Right lobe of liver (tissue), 6 donors: ENCODE results near the gene CBX2. TPM values are rescaled to one million over a fixed set of nuclear protein-coding genes. Genes with fewer than 3 reads are reported as not detected.

ENCODE experiments used
- ATAC-seq, 4 donors: fragments of 200-7000 bp; cut with Tn5 transposase; one replicate each; pipeline ENCODE4 v1.9.1; 2020; ENCODE audit warnings: mild to moderate bottlenecking in 4 of 4, moderate library complexity in 4 of 4
- DNase-seq, 3 donors: peaks; one replicate each; pipeline ENCODE4 v3.0.0-alpha.2; 2020
- H3K27ac ChIP-seq, 3 donors: fragments of 200-600 bp; one replicate each; pipeline ENCODE4 v1.8.0; 2022
- H3K27me3 ChIP-seq, 2 donors: fragments of 200-600 bp; one replicate each; pipeline ENCODE4 v1.8.0; 2022
- H3K36me3 ChIP-seq, 4 donors: fragments of 200-600 bp; sonication (generic) in 1 of 4; one replicate each; pipeline versions ENCODE4 v1.5.1 to v1.8.0; 2017 to 2022; ENCODE audit warnings: control low read depth in 1 of 4
- H3K4me1 ChIP-seq, 4 donors: fragments of 200-600 bp; sonication (generic) in 1 of 4; one replicate each; pipeline versions ENCODE4 v1.5.1 to v1.8.0; 2017 to 2022; ENCODE audit warnings: control low read depth in 1 of 4
- H3K4me3 ChIP-seq, 3 donors: fragments of 200-600 bp; one replicate each; pipeline ENCODE4 v1.8.0; 2022
- H3K9me3 ChIP-seq, 4 donors: fragments of 200-600 bp; sonication (generic) in 1 of 4; one replicate each; pipeline versions ENCODE4 v1.5.1 to v1.8.0; 2017 to 2022; ENCODE audit warnings: control low read depth in 1 of 4
- POLR2A ChIP-seq: fragments of 450-650 bp; IDR thresholded peaks from one replicate; pipeline ENCODE4 v1.6.1; 2017; ENCODE audit warnings: antibody characterized with exemption, mild to moderate bottlenecking
- WGBS: methylation state at CpG from one replicate; pipeline ENCODE4 v1.1.6; 2018; ENCODE audit warnings: low coverage, low lambda C conversion rate; ENCODE audit not compliant: insufficient coverage; ENCODE audit errors: missing lambda C conversion rate; 5-methylcytosine and 5-hydroxymethylcytosine counted together
- intact Hi-C, 2 donors: fragments of 100-400 bp; cut with DNase I; formaldehyde crosslinking; loops; one replicate each; pipeline versions ENCODE4 v1.11.2 to v1.14.1; 2022
- total RNA-seq, 6 experiments: library from RNA; depleted of rRNA in 2 of 6; stranded (reverse); fragments of >200 nt in 2 of 6; fragmentation: NEBNext Ultra II Directional in 3 of 6; extraction: Animal tissue kit (Norgen Biotek cat#: 25700) in 3 of 6; gene quantifications; one replicate each; pipeline versions ENCODE4 v1.1.0 to v1.2.4, GENCODE V29; 2016 to 2023
- TF ChIP-seq, protein P1 (sequence below), 4 donors: fragments of 200-600 bp in 3 of 4; fragments of 450-650 bp in 1 of 4; IDR thresholded peaks; one replicate each; pipeline versions ENCODE4 v1.5.1 to v1.8.0; 2016 to 2022; ENCODE audit warnings: antibody characterized with exemption in 4 of 4, mild to moderate bottlenecking in 2 of 4
- donor health status: DM: no; HTN: yes; CAD: no.
- donor health status: DM: no; HTN: no; CAD: no.
- donor health status: DM: no; HTN: no; CAD: no.
- donor health status: DM: no; HTN: yes; CAD: no.
- donor health status: DM: no; HTN: yes; CAD: no.

CBX2 gene
- total RNA-seq, 6 experiments from 2014 or later, result 0.33 to 3.5 (median 1.1) TPM

DNA sequence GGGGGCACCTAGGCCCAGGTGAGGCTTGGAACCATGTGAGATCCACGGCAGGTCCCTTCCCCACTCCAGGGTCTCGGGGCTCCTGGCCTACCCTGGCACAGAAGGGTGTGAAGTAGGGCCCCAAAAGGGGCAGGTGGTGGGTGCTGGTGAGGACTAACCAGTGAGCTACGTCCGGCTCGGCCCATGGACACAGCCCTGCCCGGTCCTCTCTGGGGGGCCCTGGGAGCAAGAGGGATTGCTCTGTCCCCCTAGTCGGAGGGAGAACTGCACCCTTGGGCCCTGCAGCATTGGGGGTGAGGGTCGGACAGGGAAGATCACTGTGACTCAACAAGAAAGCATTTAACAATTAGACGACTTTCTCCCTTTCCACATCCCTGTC is 44.3 kb upstream of the CBX2 start:
- DNase-seq (no peak), ATAC-seq (no peak)
- Histone ChIP-seq H3K4me1 (peaks cover 0 to 24% (median 12%) of the 10 kb centered on the region in 4 donors), H3K9me3 (no peaks in the 10 kb centered on the region), H3K36me3 (no peaks in the 10 kb centered on the region), H3K27ac (peak overlapping the region; percentile 36 to 71 (median 68)), H3K4me3 (peak overlapping the region; percentile 32 to 50 (median 49)), H3K27me3 (no peaks in the 10 kb centered on the region)
- no peak for TF ChIP-seq POLR2A
- TF ChIP-seq, protein P1, sequence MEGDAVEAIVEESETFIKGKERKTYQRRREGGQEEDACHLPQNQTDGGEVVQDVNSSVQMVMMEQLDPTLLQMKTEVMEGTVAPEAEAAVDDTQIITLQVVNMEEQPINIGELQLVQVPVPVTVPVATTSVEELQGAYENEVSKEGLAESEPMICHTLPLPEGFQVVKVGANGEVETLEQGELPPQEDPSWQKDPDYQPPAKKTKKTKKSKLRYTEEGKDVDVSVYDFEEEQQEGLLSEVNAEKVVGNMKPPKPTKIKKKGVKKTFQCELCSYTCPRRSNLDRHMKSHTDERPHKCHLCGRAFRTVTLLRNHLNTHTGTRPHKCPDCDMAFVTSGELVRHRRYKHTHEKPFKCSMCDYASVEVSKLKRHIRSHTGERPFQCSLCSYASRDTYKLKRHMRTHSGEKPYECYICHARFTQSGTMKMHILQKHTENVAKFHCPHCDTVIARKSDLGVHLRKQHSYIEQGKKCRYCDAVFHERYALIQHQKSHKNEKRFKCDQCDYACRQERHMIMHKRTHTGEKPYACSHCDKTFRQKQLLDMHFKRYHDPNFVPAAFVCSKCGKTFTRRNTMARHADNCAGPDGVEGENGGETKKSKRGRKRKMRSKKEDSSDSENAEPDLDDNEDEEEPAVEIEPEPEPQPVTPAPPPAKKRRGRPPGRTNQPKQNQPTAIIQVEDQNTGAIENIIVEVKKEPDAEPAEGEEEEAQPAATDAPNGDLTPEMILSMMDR (IDR thresholded peaks at IDR 0.05), result no peak
- 80% methylated on average over 1 of the region's 9 CpGs for WGBS
- intact Hi-C loops, result no loop called here

DNA sequence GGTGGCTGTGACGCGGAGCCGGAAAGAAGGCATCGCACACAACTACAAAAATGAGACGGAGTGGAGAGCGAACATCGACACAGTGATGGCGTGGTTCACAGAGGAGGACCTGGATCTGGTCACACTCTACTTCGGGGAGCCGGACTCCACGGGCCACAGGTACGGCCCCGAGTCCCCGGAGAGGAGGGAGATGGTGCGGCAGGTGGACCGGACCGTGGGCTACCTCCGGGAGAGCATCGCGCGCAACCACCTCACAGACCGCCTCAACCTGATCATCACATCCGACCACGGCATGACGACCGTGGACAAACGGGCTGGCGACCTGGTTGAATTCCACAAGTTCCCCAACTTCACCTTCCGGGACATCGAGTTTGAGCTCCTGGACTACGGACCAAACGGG is 42.9 kb upstream of the CBX2 start:
- 100% methylated on average over 3 of the region's 32 CpGs for WGBS
- H3K27ac ChIP-seq, result no peak overlapping the region
- H3K36me3 ChIP-seq, result no peaks in the 10 kb centered on the region
- no peaks in the 10 kb centered on the region for H3K27me3 ChIP-seq
- no peaks in the 10 kb centered on the region for H3K9me3 ChIP-seq
- no peak for TF ChIP-seq POLR2A
- TF ChIP-seq, protein P1 (IDR thresholded peaks at IDR 0.05), result no peak
- DNase-seq, result no peak
- intact Hi-C loops, result no loop called here
- no peak for ATAC-seq
- H3K4me1 ChIP-seq, result peaks cover 0 to 24% (median 12%) of the 10 kb centered on the region in 4 donors
- no peak overlapping the region for H3K4me3 ChIP-seq

DNA sequence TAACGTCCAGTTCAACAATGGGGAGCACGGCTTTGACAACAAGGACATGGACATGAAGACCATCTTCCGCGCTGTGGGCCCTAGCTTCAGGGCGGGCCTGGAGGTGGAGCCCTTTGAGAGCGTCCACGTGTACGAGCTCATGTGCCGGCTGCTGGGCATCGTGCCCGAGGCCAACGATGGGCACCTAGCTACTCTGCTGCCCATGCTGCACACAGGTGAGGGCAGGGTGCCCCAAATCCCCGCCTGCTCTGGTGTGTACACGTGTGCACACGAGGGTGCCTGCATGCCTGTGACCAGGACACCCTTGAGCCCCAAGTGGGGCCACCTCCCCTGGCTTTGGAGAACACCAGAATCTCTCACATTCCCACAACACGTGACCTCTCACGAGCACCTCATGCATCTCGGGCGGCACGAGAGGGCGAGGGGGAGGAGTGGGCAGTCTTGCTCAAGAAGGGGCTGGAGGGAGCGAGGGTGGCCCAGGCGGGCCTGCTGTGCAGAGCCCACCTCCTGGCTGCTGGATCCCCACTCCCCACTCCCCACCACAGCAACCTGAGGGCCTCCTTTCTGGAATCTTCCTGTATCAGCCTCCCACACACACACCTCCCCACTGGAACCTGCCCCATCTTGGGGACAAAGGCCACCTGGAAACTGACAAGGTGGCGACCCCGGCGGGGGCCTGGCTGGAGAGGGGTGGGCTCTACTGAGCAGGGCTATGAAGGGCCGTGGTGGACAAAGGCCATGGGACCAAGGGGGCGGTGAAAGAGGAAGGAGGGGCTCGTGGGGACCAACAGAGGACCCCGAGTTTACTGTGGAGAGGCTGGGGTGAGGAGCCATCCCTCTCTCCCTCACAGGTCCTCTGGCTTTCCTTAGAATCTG is 40.7 kb upstream of the CBX2 start:
- ATAC-seq (no peak), DNase-seq (no peak)
- intact Hi-C loops, result no loop called here
- no peaks in the 10 kb centered on the region for H3K9me3 ChIP-seq
- peaks cover 0 to 20% (median 9%) of the 10 kb centered on the region in 4 donors for H3K4me1 ChIP-seq
- 86% methylated on average over 5 of the region's 30 CpGs for WGBS
- no peak for TF ChIP-seq POLR2A
- TF ChIP-seq, protein P1 (IDR thresholded peaks at IDR 0.05), result no peak
- H3K36me3 ChIP-seq, result no peaks in the 10 kb centered on the region
- no peaks in the 10 kb centered on the region for H3K27me3 ChIP-seq
- no peak overlapping the region for H3K27ac ChIP-seq
- H3K4me3 ChIP-seq, result no peak overlapping the region

DNA sequence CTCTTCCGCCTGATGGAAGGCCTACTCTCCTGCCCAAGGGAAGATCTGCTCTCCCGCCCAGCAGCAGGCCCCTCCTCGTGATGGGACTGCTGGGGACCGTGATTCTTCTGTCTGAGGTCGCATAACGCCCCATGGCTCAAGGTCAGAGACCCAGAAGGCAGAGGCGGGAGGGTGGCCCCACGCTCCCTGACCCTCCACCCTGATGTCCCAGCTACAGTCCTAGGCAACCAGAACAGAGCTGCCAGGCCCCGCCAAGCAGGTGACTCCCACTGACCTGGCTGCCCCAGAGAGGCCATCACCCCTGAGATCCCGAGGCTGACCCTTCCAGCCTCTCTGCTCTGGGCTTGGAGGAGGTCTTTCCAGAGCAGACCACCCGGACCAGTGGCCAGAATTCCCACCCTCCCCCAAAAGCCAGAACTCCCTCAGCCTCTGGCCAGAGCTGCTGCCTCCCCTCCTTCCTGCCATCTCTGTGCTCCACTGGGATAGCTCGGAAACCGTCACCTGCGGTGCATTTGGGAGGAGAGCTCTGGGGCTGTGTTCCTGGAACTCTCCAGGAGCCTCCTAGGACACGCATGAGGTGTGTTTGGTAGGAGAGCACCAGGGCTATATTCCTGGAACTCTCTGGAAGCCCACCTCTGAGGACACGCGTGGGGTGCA is 39.9 kb upstream of the CBX2 start:
- 85% methylated on average over 5 of the region's 17 CpGs for WGBS
- intact Hi-C loops, result no loop called here
- no peaks in the 10 kb centered on the region for H3K36me3 ChIP-seq

More for the DNA sequence above, 39.9 kb upstream of the CBX2 start:
- no peak overlapping the region for H3K4me3 ChIP-seq
- H3K27ac ChIP-seq, result no peak overlapping the region
- DNase-seq (no peak), ATAC-seq (no peak)
- H3K9me3 ChIP-seq, result no peaks in the 10 kb centered on the region
- TF ChIP-seq, protein P1 (IDR thresholded peaks at IDR 0.05), result no peak
- TF ChIP-seq POLR2A, result no peak
- H3K27me3 ChIP-seq, result no peaks in the 10 kb centered on the region
- H3K4me1 ChIP-seq, result peaks cover 0 to 14% (median 7%) of the 10 kb centered on the region in 4 donors
